WERI-Rb-1 (cell line): ENCODE results near the gene CACNB1.

Source experiments
- DNase-seq: peaks from one replicate; pipeline ENCODE4 v3.0.0-alpha.2; 2020
- H3K27ac ChIP-seq: fragments of 250-450 bp; sonication (Bioruptor Pico); 2 replicates; pipeline ENCODE4 v1.5.1; 2020; ENCODE audit warnings: mild to moderate bottlenecking, moderate library complexity
- H3K27me3 ChIP-seq: fragments of 250-450 bp; sonication (Bioruptor Pico); 2 replicates; pipeline ENCODE4 v1.5.1; 2021; ENCODE audit warnings: mild to moderate bottlenecking, low read depth, moderate library complexity; ENCODE audit not compliant: insufficient read depth, severe bottlenecking
- H3K36me3 ChIP-seq: fragments of 250-450 bp; sonication (Bioruptor Pico); 2 replicates; pipeline ENCODE4 v1.5.1; 2020; ENCODE audit warnings: mild to moderate bottlenecking, moderate library complexity
- H3K4me3 ChIP-seq: 2 replicates; pipeline ENCODE4 v1.5.1; 2011; ENCODE audit warnings: low read depth, mild to moderate bottlenecking, control low read depth, low read length
- H3K9me3 ChIP-seq: fragments of 250-450 bp; sonication (Bioruptor Pico); 2 replicates; pipeline ENCODE4 v1.5.1; 2021; ENCODE audit warnings: mild to moderate bottlenecking, moderate library complexity; ENCODE audit not compliant: severe bottlenecking
- TF ChIP-seq, protein P1 (sequence below): IDR thresholded peaks from 2 replicates; pipeline ENCODE4 v1.5.1; 2011; ENCODE audit warnings: low read depth, mild to moderate bottlenecking, control low read depth, inconsistent platforms, low read length

CACNB1 gene

GRCh38 chr17:39236450-39236927 lies 39.0 kb upstream of the CACNB1 start:
- no peak for DNase-seq
- TF ChIP-seq, protein P1, sequence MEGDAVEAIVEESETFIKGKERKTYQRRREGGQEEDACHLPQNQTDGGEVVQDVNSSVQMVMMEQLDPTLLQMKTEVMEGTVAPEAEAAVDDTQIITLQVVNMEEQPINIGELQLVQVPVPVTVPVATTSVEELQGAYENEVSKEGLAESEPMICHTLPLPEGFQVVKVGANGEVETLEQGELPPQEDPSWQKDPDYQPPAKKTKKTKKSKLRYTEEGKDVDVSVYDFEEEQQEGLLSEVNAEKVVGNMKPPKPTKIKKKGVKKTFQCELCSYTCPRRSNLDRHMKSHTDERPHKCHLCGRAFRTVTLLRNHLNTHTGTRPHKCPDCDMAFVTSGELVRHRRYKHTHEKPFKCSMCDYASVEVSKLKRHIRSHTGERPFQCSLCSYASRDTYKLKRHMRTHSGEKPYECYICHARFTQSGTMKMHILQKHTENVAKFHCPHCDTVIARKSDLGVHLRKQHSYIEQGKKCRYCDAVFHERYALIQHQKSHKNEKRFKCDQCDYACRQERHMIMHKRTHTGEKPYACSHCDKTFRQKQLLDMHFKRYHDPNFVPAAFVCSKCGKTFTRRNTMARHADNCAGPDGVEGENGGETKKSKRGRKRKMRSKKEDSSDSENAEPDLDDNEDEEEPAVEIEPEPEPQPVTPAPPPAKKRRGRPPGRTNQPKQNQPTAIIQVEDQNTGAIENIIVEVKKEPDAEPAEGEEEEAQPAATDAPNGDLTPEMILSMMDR, result no peak
- Histone ChIP-seq H3K4me3 (no peak overlapping the region), H3K27me3 (no peaks in the 10 kb centered on the region), H3K36me3 (no peaks in the 10 kb centered on the region), H3K9me3 (no peaks in the 10 kb centered on the region), H3K27ac (no peak overlapping the region)

- Histone ChIP-seq H3K9me3 (no peaks in the 10 kb centered on the region), H3K36me3 (no peaks in the 10 kb centered on the region), H3K27ac (peak overlapping the region; percentile 55), H3K27me3 (no peaks in the 10 kb centered on the region), H3K4me3 (peak overlapping the region; percentile 15; the same call in 1 of the 2 replicates)
- DNase-seq, result peak; percentile 85
- TF ChIP-seq, protein P1, result peak; percentile 98
Observed at GRCh38 chr17:39235555-39236449, 38.3 kb upstream of the CACNB1 start.

GRCh38 chr17:39231591-39232551 lies 34.4 kb upstream of the CACNB1 start:
- no peaks in the 10 kb centered on the region for H3K36me3 ChIP-seq
- DNase-seq, result peak; percentile 60
- H3K4me3 ChIP-seq, result no peak overlapping the region
- no peaks in the 10 kb centered on the region for H3K27me3 ChIP-seq
- TF ChIP-seq, protein P1, result peak; percentile 87
- no peaks in the 10 kb centered on the region for H3K9me3 ChIP-seq
- H3K27ac ChIP-seq, result no peak overlapping the region

DNA sequence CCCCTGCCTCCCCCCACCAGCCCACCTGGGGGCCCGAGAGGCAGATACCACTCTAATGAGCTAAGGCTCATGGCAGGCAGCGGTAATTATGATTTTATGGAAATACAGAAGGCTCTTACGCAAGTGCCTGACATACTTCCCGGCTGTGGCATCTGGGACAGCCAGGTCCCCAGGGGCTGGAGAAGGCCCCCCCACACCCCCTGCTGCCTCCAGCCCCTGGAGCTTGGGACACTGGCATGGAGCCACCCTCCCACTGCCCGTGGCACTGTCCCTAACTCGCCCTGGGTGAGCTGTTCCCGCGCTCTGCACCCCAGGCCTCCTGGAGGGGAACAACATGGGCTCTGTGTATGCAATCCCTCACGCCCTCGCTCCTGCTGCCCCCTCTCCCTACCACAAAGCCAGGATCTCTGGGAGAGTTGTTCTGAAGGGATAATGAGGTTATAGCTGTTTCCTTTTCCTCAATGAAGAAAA lies 33.7 kb upstream of the CACNB1 start:
- Histone ChIP-seq H3K9me3 (no peaks in the 10 kb centered on the region), H3K27me3 (peaks cover 5% of the 10 kb centered on the region), H3K27ac (no peak overlapping the region), H3K36me3 (no peaks in the 10 kb centered on the region), H3K4me3 (no peak overlapping the region)
- no peak for DNase-seq
- TF ChIP-seq, protein P1, result no peak

DNA sequence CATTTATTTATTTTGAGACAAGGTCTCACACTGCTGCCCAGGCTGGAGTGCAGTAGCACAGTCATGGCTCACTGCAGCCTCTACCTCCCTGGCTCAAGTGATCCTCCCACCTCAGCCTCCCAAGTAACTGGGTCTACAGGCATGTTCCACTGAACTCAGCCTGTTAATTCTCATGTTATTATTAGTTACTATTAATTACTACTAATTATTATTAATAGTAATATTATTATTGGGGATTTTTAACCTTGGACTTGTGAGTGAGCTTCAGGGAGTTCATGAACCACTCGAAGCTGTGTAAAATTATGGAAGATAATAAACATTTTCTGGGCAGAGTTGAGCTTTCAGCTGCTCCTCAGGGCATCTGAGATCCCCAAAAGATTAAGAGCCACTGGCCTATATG lies 32.9 kb upstream of the CACNB1 start:
- Histone ChIP-seq H3K4me3 (no peak overlapping the region), H3K27ac (no peak overlapping the region), H3K27me3 (peaks cover 9% of the 10 kb centered on the region), H3K36me3 (no peaks in the 10 kb centered on the region), H3K9me3 (no peaks in the 10 kb centered on the region)
- TF ChIP-seq, protein P1, result no peak
- DNase-seq, result no peak
